B cell (primary cell): ENCODE measurements around the gene TTC39B. TPM values are rescaled to one million over a fixed set of nuclear protein-coding genes. Genes with fewer than 3 reads are reported as not detected.

ENCODE experiments used
- ATAC-seq: fragments of 200-7000 bp; cut with Tn5 transposase; one replicate; pipeline ENCODE4 v1.10.0; 2021; ENCODE audit warnings: low read depth, mild to moderate bottlenecking, moderate number of reproducible peaks, moderate library complexity
- CTCF ChIA-PET: fragments of 350-600 bp; sonication (Branson Sonifier 250); formaldehyde crosslinking; loops from one replicate; lab custom pipeline; 2021; ENCODE audit warnings: antibody characterized with exemption, inconsistent platforms; lab: Charles Lee
- POLR2A ChIA-PET: fragments of 350-600 bp; sonication (Branson Sonifier 250); formaldehyde crosslinking; loops from one replicate; lab custom pipeline; 2021; ENCODE audit warnings: antibody characterized with exemption; lab: Charles Lee
- DNase-seq: peaks from one replicate; pipeline ENCODE4 v3.0.0; 2013
- H2AFZ ChIP-seq: 2 replicates; pipeline ENCODE4 v1.6.1; 2012; ENCODE audit warnings: mild to moderate bottlenecking, low read depth, low read length; ENCODE audit not compliant: insufficient read depth, poor library complexity, severe bottlenecking
- H3K27ac ChIP-seq, 2 donors: 1 replicate in 1 of 2; 2 replicates in 1 of 2; pipeline ENCODE4 v1.5.1; 2012 to 2013; ENCODE audit warnings: low read length in 2 of 2, mild to moderate bottlenecking in 2 of 2, moderate library complexity in 1 of 2
- H3K27me3 ChIP-seq, 4 experiments: fragments of 200-600 bp in 1 of 4; sonication (generic) in 1 of 4; replicated peaks in 1 of 4; 1 replicate in 2 of 4; 2 replicates in 2 of 4; pipeline versions ENCODE4 v1.6.1 to v1.7.0; 2013 to 2016; ENCODE audit warnings: low read length in 3 of 4, mild to moderate bottlenecking in 2 of 4, mixed read lengths in 1 of 4, moderate library complexity in 1 of 4; ENCODE audit not compliant: insufficient read depth in 4 of 4, control insufficient read depth in 3 of 4; ENCODE audit errors: control extremely low read depth in 1 of 4
- H3K36me3 ChIP-seq, 2 experiments: replicated peaks in 1 of 2; 1 replicate in 1 of 2; 2 replicates in 1 of 2; pipeline versions ENCODE4 v1.6.1 to v1.7.1; 2013; ENCODE audit warnings: low read length in 1 of 2; ENCODE audit not compliant: insufficient read depth in 2 of 2, control insufficient read depth in 1 of 2; ENCODE audit errors: control extremely low read depth in 1 of 2, extremely low read depth in 1 of 2
- H3K4me1 ChIP-seq, 2 donors: fragments of 200-600 bp in 1 of 2; sonication (generic) in 1 of 2; 1 replicate in 1 of 2; 2 replicates in 1 of 2; pipeline versions ENCODE4 v1.5.1 to v1.6.1; 2013 to 2017; ENCODE audit warnings: low read length in 2 of 2; ENCODE audit not compliant: control insufficient read depth in 2 of 2, insufficient read depth in 2 of 2
- H3K4me2 ChIP-seq: replicated peaks from 2 replicates; pipeline ENCODE3; 2012; ENCODE audit warnings: mild to moderate bottlenecking, low read depth, low read length; ENCODE audit not compliant: poor library complexity, severe bottlenecking
- H3K4me3 ChIP-seq, 5 experiments: fragments of 200-600 bp in 1 of 5; sonication (generic) in 1 of 5; 1 replicate in 3 of 5; 2 replicates in 2 of 5; pipeline versions ENCODE4 v1.5.1 to v1.7.0; 2011 to 2016; ENCODE audit warnings: low read length in 4 of 5, mild to moderate bottlenecking in 4 of 5, low read depth in 2 of 5, control low read depth in 1 of 5, moderate library complexity in 1 of 5; ENCODE audit not compliant: insufficient read depth in 1 of 5; ENCODE audit errors: control extremely low read depth in 1 of 5, extremely low read depth in 1 of 5
- H3K79me2 ChIP-seq: fragments of 200-600 bp; sonication (generic); one replicate; pipeline ENCODE4 v1.6.0; 2016; ENCODE audit warnings: low read length; ENCODE audit not compliant: control insufficient read depth, insufficient read depth
- H3K9ac ChIP-seq: fragments of 200-600 bp; sonication (generic); 2 replicates; pipeline ENCODE4 v1.6.1; 2017; ENCODE audit warnings: mild to moderate bottlenecking, low read length, moderate library complexity
- H3K9me3 ChIP-seq, 3 donors: one replicate each; pipeline versions ENCODE4 v1.6.1 to v1.7.1; 2013; ENCODE audit warnings: low read length in 2 of 3; ENCODE audit not compliant: control insufficient read depth in 2 of 3, insufficient read depth in 1 of 3; ENCODE audit errors: control extremely low read depth in 1 of 3
- H4K20me1 ChIP-seq: 2 replicates; pipeline ENCODE4 v1.6.0; 2012; ENCODE audit warnings: mild to moderate bottlenecking, low read length; ENCODE audit not compliant: insufficient read depth, control insufficient read depth, poor library complexity, severe bottlenecking
- H3K27ac Mint-ChIP-seq: one replicate; pipeline ENCODE4 v1.8.0; 2021; ENCODE audit warnings: mixed read lengths
- H3K27me3 Mint-ChIP-seq: one replicate; pipeline ENCODE4 v1.8.0; 2021; ENCODE audit warnings: mixed read lengths
- H3K4me1 Mint-ChIP-seq: one replicate; pipeline ENCODE4 v1.8.0; 2021; ENCODE audit warnings: mixed read lengths
- H3K4me3 Mint-ChIP-seq: one replicate; pipeline ENCODE4 v1.8.0; 2021; ENCODE audit warnings: mixed read lengths
- H3K9me3 Mint-ChIP-seq: one replicate; pipeline ENCODE4 v1.8.0; 2022; ENCODE audit warnings: mixed read lengths; ENCODE audit not compliant: insufficient read depth
- EZH2 ChIP-seq: IDR thresholded peaks from 2 replicates; pipeline ENCODE4 v1.6.1; 2012; ENCODE audit warnings: borderline replicate concordance, low read depth, mild to moderate bottlenecking, moderate library complexity, low read length; ENCODE audit not compliant: insufficient read depth, poor library complexity, severe bottlenecking
- WGBS: methylation state at CpG from one replicate; pipeline ENCODE4 v1.1.5; 2013; ENCODE audit warnings: missing lambda C conversion rate; ENCODE audit not compliant: insufficient coverage; 5-methylcytosine and 5-hydroxymethylcytosine counted together
- intact Hi-C: fragments of 100-400 bp; cut with micrococcal nuclease; formaldehyde crosslinking; loops from one replicate; pipeline ENCODE4 v1.10.0; 2022
- polyA plus RNA-seq: library from polyadenylated mRNA; depleted of rRNA; stranded (reverse); fragments of >200 nt; gene quantifications from 2 replicates; pipeline ENCODE4 v1.2.3, GENCODE V29; 2012
- total RNA-seq, 2 donors: library from RNA; stranded (reverse); fragments of 120-200 nt in 1 of 2; gene quantifications; 1 replicate in 1 of 2; 2 replicates in 1 of 2; pipeline versions ENCODE4 v1.2.3 to v1.2.4, GENCODE V29; 2013 to 2022
- TF ChIP-seq, protein P1 (sequence below): fragments of 200-600 bp; IDR thresholded peaks from one replicate; pipeline ENCODE4 v1.8.0; 2022; ENCODE audit warnings: antibody characterized with exemption, mild to moderate bottlenecking

TTC39B gene
- total and polyA plus RNA-seq, 2 donors (not counting 1 experiment from before 2014, with no cell fraction given) = 2.0 to 3.6 TPM

DNA sequence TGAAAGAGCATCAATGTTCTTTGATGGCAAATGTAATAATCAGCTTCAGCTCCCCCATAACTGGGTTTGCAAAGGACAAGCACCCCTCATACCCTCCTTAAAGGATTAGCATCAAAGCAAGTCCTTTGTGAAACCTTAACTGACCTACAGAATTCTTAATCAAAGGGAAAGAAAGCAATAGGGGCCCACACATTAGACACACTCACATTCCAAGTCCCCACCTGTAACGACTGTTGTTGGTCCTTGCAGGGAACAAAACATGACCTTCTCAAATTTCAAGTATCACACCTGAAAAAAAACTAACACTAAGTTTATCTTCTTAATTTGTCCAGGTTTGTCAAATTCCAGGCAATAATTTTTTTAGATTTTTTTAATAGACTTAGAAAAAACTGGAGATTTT is 32.6 kb downstream of the TTC39B start:
- DNase-seq (no peak), ATAC-seq (no peak)
- no peaks in the 10 kb centered on the region for H3K27me3 ChIP-seq
- H3K79me2 ChIP-seq = peaks cover 43% of the 10 kb centered on the region
- H3K9me3 ChIP-seq = no peaks in the 10 kb centered on the region
- H3K4me2 ChIP-seq = no peak overlapping the region
- POLR2A ChIA-PET = interaction anchor here (0.7 kb wide), 1 partner anchor 46 kb away, joined by 6 read pairs; no protein-coding TSS in a partner anchor
- Mint-ChIP-seq H3K27ac (no peak overlapping the region), H3K4me1 (peaks cover 6% of the 10 kb centered on the region), H3K9me3 (no peaks in the 10 kb centered on the region), H3K27me3 (no peaks in the 10 kb centered on the region), H3K4me3 (no peak overlapping the region)
- no peak overlapping the region for H3K9ac ChIP-seq
- intact Hi-C loops = no loop called here
- WGBS = 88% methylated on average over 1 of the region's 1 CpG
- no peaks in the 10 kb centered on the region for H3K36me3 ChIP-seq
- peaks cover 0 to 3% of the 10 kb centered on the region in 2 donors for H3K4me1 ChIP-seq
- no peaks in the 10 kb centered on the region for H4K20me1 ChIP-seq
- CTCF ChIA-PET = interaction anchor here (1.2 to 3.2 kb wide), 3 partner anchors 37 to 333 kb away, joined by 5 to 14 read pairs (median 5); no protein-coding TSS in a partner anchor
- no peak overlapping the region for H3K27ac ChIP-seq
- TF ChIP-seq, protein P1, sequence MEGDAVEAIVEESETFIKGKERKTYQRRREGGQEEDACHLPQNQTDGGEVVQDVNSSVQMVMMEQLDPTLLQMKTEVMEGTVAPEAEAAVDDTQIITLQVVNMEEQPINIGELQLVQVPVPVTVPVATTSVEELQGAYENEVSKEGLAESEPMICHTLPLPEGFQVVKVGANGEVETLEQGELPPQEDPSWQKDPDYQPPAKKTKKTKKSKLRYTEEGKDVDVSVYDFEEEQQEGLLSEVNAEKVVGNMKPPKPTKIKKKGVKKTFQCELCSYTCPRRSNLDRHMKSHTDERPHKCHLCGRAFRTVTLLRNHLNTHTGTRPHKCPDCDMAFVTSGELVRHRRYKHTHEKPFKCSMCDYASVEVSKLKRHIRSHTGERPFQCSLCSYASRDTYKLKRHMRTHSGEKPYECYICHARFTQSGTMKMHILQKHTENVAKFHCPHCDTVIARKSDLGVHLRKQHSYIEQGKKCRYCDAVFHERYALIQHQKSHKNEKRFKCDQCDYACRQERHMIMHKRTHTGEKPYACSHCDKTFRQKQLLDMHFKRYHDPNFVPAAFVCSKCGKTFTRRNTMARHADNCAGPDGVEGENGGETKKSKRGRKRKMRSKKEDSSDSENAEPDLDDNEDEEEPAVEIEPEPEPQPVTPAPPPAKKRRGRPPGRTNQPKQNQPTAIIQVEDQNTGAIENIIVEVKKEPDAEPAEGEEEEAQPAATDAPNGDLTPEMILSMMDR = no peak
- TF ChIP-seq EZH2 = no peak
- no peak overlapping the region for H2AFZ ChIP-seq
- no peak overlapping the region for H3K4me3 ChIP-seq

DNA sequence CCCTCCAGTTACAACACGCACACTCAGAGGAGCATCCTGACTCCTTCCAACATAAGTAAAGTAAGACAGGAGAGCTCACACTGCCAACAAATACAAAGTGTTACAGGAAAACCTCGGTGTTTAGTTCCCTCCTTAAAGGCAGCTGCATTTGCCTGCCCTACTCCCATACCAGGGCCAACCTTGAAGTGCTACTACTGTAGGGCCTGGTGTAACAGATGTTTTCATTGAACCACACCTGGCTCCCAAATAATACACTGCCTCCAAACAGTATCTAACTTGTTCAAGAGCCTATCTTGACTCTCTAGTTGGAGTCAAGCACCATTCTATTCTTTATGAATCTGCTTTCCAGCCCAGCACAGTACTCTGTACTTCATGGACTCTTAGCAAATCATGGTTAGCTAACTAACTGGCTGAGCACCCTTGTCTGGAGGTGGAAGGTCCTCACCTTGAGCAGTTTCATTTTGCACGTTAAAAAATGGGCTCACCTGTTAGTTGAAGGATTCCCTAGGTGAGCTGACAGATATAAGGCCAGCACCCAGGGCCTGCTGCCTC is 34.6 kb downstream of the TTC39B start:
- 90% methylated on average over 2 of the region's 3 CpGs for WGBS

More for the DNA sequence above, 34.6 kb downstream of the TTC39B start:
- TF ChIP-seq, protein P1 = no peak
- no peak for TF ChIP-seq EZH2
- no peak overlapping the region for H3K4me3 Mint-ChIP-seq
- Histone ChIP-seq H3K27ac (no peak overlapping the region), H3K36me3 (no peaks in the 10 kb centered on the region), H3K4me1 (no peaks in the 10 kb centered on the region), H3K27me3 (no peaks in the 10 kb centered on the region), H4K20me1 (no peaks in the 10 kb centered on the region), H3K4me2 (no peak overlapping the region), H3K9ac (no peak overlapping the region), H3K9me3 (no peaks in the 10 kb centered on the region), H2AFZ (no peak overlapping the region), H3K79me2 (peaks cover 36% of the 10 kb centered on the region), H3K4me3 (no peak overlapping the region)
- ATAC-seq (no peak), DNase-seq (no peak)
- no peaks in the 10 kb centered on the region for H3K9me3 Mint-ChIP-seq
- POLR2A ChIA-PET = no interaction called here
- H3K4me1 Mint-ChIP-seq = peaks cover 6% of the 10 kb centered on the region
- H3K27me3 Mint-ChIP-seq = no peaks in the 10 kb centered on the region
- intact Hi-C loops = no loop called here
- CTCF ChIA-PET = interaction anchor here (1.1 to 2.1 kb wide), 2 partner anchors 11 to 334 kb away, joined by 4 to 11 read pairs; no protein-coding TSS in a partner anchor
- H3K27ac Mint-ChIP-seq = no peak overlapping the region
